Thymus (tissue), 11 donors: ENCODE results near the gene FNDC10. TPM values are rescaled to one million over a fixed set of nuclear protein-coding genes. Genes with fewer than 3 reads are reported as not detected.
A peak's percentile ranks its signal among the peaks of the same experiment; 100 is the strongest.

Source experiments
- DNase-seq, 9 donors: peaks; one replicate each; pipeline ENCODE4 v3.0.0-alpha.2; 2013; ENCODE audit warnings: low spot score in 9 of 9, low read depth in 6 of 9, missing footprints in 1 of 9
- H3K27ac ChIP-seq, 2 donors: one replicate each; pipeline ENCODE4 v1.5.1; 2013; ENCODE audit warnings: control low read depth in 1 of 2, low read depth in 1 of 2, low read length in 1 of 2, mild to moderate bottlenecking in 1 of 2, moderate library complexity in 1 of 2
- H3K27me3 ChIP-seq, 2 donors: one replicate each; pipeline ENCODE4 v1.5.1; 2013; ENCODE audit warnings: low read length in 1 of 2; ENCODE audit not compliant: control insufficient read depth in 2 of 2, insufficient read depth in 1 of 2
- H3K36me3 ChIP-seq, 2 donors: one replicate each; pipeline ENCODE4 v1.5.1; 2013; ENCODE audit warnings: low read length in 1 of 2, mild to moderate bottlenecking in 1 of 2, moderate library complexity in 1 of 2; ENCODE audit not compliant: control insufficient read depth in 2 of 2, insufficient read depth in 2 of 2
- H3K4me1 ChIP-seq, 2 donors: one replicate each; pipeline ENCODE4 v1.5.1; 2013; ENCODE audit warnings: low read length in 2 of 2; ENCODE audit not compliant: control insufficient read depth in 2 of 2, insufficient read depth in 2 of 2
- H3K4me3 ChIP-seq, 2 donors: one replicate each; pipeline ENCODE4 v1.5.1; 2013; ENCODE audit warnings: low read length in 2 of 2, control low read depth in 1 of 2, mild to moderate bottlenecking in 1 of 2
- H3K9me3 ChIP-seq, 2 donors: one replicate each; pipeline ENCODE4 v1.5.1; 2013; ENCODE audit warnings: low read length in 1 of 2, mild to moderate bottlenecking in 1 of 2; ENCODE audit not compliant: control insufficient read depth in 2 of 2, insufficient read depth in 1 of 2
- WGBS: extraction: QIAGEN DNeasy Blood & Tissue Kit; methylation state at CpG from one replicate; pipeline ENCODE4 v1.1.7; 2013; 5-methylcytosine and 5-hydroxymethylcytosine counted together
- polyA plus RNA-seq: library from polyadenylated mRNA; stranded (reverse); fragments of 200-250 nt; gene quantifications from one replicate; pipeline ENCODE4 v1.2.3, GENCODE V29; 2013
- total RNA-seq: library from RNA; stranded (reverse); fragments of 120-200 nt; gene quantifications from one replicate; pipeline ENCODE4 v1.2.4, GENCODE V29; 2013
- donor health status: healthy.

The FNDC10 gene
- total and polyA plus RNA-seq, 2 donors, result 0.24 to 0.80 TPM

DNA sequence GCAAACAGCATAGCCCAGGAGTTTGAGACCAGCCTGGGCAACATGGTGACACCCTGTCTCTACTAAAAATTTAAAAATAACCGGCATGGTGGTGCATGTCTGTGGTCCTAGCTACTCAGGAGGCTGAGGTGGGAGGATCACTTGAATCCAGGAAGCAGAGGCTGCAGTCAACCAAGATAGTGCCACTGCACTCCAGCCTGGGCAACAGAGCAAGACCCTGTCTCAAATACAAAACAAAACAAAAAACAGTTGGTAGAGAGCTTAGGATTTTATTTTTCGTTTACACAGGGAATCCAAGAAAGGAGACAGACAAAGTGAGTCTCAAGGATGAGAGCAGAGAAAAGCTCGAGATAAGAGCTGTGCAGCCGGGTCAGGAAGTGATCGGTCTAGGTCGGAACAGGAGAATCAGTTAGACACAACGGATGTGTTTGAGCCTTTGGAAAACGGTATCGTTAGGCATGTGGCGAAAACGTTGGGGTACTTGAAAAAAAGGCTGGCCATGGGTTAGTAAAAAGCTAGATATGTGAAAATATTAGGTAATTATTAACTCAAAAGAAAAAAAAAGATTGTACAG, 13.7 kb upstream of the FNDC10 start:
- no peak for DNase-seq
- no peaks in the 10 kb centered on the region for H3K27me3 ChIP-seq
- H3K36me3 ChIP-seq, result peaks cover 4 to 6% of the 10 kb centered on the region in 2 donors
- peaks cover 15 to 28% of the 10 kb centered on the region in 2 donors for H3K4me1 ChIP-seq
- 91% methylated on average over 11 of the region's 11 CpGs for WGBS
- no peak overlapping the region for H3K27ac ChIP-seq
- H3K9me3 ChIP-seq, result no peaks in the 10 kb centered on the region
- no peak overlapping the region for H3K4me3 ChIP-seq

DNA sequence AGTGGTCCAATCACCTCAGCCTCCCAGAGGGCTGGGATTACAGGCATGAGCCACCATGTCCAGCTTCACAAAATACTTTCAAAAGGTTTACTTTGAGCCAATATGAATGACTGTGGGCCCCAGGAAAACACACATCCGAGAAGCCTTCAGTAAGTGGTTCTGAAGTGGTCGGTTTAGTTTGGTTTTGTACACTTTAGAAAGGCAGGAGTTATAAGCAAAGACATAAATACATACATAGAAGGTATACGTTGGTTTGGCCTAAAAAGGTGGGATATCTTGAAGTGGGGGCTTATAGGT, 12.1 kb upstream of the FNDC10 start:
- H3K4me1 ChIP-seq, result peaks cover 15 to 29% of the 10 kb centered on the region in 2 donors
- H3K9me3 ChIP-seq, result no peaks in the 10 kb centered on the region
- WGBS, result 99% methylated on average over 3 of the region's 3 CpGs
- no peak for DNase-seq
- H3K27me3 ChIP-seq, result no peaks in the 10 kb centered on the region
- no peak overlapping the region for H3K4me3 ChIP-seq
- no peaks in the 10 kb centered on the region for H3K36me3 ChIP-seq
- no peak overlapping the region for H3K27ac ChIP-seq

DNA sequence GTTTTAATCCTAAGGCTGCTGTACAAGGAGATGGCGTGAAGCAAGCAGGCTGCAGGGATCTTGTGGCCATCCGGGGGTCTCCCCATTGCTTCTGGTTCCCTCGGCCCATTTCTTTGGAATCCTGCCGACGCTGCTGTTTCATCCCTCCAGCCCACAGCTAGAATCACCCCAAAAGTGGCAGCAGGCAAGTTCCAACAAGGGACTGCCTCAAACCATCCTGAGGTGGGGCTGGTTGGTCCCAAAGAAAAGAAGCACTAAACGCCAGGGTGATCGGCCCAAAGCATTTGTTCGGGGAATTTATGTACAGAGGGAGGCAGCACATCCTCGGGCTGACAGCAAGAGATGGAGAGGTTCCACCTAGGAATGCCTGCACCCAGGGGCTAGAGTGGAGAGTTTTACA, 10.9 kb upstream of the FNDC10 start:
- Histone ChIP-seq H3K27me3 (no peaks in the 10 kb centered on the region), H3K27ac (no peak overlapping the region), H3K4me3 (no peak overlapping the region), H3K9me3 (no peaks in the 10 kb centered on the region), H3K4me1 (peaks cover 7 to 26% of the 10 kb centered on the region in 2 donors), H3K36me3 (no peaks in the 10 kb centered on the region)
- no peak for DNase-seq
- 94% methylated on average over 9 of the region's 9 CpGs for WGBS

DNA sequence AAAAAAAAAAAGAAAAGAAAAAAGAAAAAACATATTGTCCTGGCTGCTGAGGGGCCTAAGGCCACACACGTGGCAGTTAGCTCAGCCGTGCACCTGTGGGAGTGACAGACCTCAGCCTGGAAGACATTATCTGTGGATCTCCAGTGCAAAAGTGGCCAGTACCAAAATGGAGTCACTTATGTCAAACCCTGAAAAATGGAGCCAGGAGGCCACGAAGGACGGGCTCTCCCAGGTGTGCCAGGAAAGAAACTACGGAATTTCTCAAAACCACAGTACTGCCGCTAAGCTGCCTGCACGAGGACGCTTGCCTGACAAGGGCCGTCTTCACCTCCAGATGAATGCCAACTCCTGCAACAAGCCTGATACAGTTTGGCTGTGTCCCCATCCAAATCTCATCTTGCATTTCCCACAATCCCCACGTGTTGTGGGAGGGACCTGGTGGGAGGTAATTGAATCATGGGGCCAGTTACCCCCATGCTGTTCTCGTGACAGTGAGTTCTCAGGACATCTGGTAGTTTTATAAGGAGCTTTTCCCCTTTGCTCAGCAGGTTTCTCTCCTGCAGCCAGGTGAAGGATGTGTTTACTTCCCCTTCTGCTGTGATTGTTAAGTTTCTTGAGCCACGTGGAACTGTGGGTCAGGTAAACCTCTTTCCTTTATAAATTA, 10.0 kb upstream of the FNDC10 start:
- no peaks in the 10 kb centered on the region for H3K36me3 ChIP-seq
- peaks cover 7 to 26% of the 10 kb centered on the region in 2 donors for H3K4me1 ChIP-seq
- H3K27me3 ChIP-seq, result no peaks in the 10 kb centered on the region
- H3K27ac ChIP-seq, result peak overlapping the region in 1 of 2 donors; percentile 5
- H3K4me3 ChIP-seq, result no peak overlapping the region
- 76% methylated on average over 12 of the region's 12 CpGs for WGBS
- no peak for DNase-seq
- H3K9me3 ChIP-seq, result no peaks in the 10 kb centered on the region

DNA sequence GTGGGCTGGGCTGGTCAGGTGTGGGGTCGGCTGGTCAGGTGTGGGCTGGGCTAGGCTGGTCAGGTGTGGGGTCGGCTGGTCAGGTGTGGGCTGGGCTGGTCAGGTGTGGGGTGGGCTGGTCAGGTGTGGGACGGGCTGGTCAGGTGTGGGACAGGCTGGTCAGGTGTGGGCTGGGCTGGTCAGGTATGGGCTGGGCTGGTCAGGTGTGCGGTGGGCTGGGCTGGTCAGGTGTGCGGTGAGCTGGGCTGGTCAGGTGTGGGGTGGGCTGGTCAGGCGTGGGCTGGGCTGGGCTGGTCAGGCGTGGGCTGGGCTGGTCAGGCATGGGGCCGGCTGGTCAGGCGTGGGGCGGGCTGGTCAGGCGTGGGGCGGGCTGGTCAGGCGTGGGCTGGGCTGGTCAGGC, 6.3 kb upstream of the FNDC10 start:
- Histone ChIP-seq H3K4me1 (peaks cover 0 to 10% of the 10 kb centered on the region in 2 donors), H3K9me3 (no peaks in the 10 kb centered on the region), H3K27ac (no peak overlapping the region), H3K27me3 (peaks cover 9 to 33% of the 10 kb centered on the region in 2 donors), H3K4me3 (no peak overlapping the region), H3K36me3 (no peaks in the 10 kb centered on the region)
- WGBS, result 92% methylated on average over 13 of the region's 13 CpGs
- no peak for DNase-seq

DNA sequence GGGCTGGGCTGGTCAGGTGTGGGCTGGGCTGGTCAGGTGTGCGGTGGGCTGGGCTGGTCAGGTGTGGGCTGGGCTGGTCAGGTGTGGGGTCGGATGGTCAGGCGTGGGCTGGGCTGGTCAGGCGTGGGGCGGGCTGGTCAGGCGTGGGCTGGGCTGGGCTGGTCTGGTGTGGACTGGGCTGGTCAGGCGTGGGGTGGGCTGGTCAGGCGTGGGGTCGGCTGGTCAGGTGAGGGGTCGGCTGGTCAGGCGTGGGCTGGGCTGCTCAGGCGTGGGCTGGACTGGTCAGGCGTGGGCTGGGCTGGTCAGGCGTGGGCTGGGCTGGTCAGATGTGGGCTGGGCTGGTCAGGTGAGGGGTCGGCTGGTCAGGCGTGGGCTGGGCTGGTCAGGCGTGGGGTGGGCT, 5.8 kb upstream of the FNDC10 start:
- Histone ChIP-seq H3K36me3 (no peaks in the 10 kb centered on the region), H3K27me3 (peaks cover 14 to 38% of the 10 kb centered on the region in 2 donors), H3K9me3 (peaks cover 0 to 4% of the 10 kb centered on the region in 2 donors), H3K4me1 (peaks cover 0 to 9% of the 10 kb centered on the region in 2 donors), H3K27ac (no peak overlapping the region), H3K4me3 (no peak overlapping the region)
- WGBS, result 96% methylated on average over 17 of the region's 17 CpGs
- DNase-seq, result no peak

DNA sequence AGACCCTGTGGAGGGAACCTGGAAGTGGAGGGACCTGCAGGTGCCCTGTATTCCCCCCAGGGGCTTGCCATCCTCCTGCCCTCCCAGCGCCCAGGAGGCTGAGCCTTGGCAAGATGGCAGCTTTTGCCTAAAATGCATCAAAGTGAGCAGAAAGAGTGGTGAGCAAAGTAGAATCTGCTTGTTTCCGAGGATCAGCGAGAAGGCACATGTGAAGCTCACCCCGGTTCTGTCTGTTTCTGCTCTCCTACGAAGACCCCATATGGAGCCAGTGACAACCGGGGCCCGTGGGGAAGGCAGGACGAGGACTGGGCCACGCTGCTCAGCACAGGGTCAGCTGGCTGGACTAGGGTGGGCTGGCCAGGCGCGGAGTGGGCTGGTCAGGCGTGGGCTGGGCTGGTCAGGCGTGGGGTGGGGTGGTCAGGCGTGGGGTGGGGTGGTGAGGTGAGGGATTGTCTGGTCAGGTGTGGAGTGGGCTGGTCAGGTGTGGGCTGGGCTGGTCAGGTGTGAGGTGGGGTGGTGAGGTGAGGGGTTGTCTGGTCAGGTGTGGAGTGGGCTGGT, 5.2 kb upstream of the FNDC10 start:
- H3K4me1 ChIP-seq, result peaks cover 0 to 9% of the 10 kb centered on the region in 2 donors
- WGBS, result 94% methylated on average over 14 of the region's 14 CpGs
- no peak overlapping the region for H3K4me3 ChIP-seq
- peaks cover 0 to 4% of the 10 kb centered on the region in 2 donors for H3K9me3 ChIP-seq
- peaks cover 20 to 45% of the 10 kb centered on the region in 2 donors for H3K27me3 ChIP-seq
- no peaks in the 10 kb centered on the region for H3K36me3 ChIP-seq
- H3K27ac ChIP-seq, result no peak overlapping the region
- no peak for DNase-seq

DNA sequence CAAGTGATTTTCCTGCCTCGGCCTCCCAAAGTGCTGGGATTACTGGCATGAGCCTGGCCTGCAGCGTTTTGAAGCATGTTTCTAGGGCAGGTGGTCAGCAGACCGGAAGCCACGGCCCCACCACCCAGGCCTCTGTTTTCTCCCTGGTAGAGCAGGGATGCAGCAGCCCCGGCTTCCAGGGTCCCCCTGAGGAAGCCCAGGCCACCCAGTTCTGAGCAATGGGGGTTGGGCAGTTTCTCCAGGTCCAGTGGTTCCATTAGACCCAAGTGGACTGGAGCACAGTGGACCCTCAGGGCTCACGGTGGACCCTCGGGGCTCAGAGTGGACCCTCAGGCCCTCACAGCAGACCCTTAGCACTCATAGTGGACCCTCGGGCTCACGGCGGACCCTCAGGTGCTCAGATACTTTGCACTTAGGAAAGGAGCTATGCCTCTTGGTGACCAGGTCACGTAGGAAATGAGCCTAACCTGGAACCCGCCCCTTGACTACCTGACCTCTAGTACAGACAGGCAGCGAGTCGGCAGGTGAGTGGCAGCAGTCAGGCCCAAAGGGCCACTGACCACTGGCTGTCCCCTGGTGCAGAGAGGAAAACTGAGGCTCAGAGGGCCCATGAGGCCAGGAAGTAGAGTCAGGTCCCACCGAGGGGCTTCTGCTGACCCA, 4.6 kb upstream of the FNDC10 start:
- WGBS, result 94% methylated on average over 15 of the region's 15 CpGs
- Histone ChIP-seq H3K27me3 (peaks cover 26 to 45% of the 10 kb centered on the region in 2 donors), H3K27ac (no peak overlapping the region), H3K9me3 (peaks cover 0 to 4% of the 10 kb centered on the region in 2 donors), H3K4me3 (no peak overlapping the region), H3K36me3 (no peaks in the 10 kb centered on the region), H3K4me1 (peaks cover 3 to 9% of the 10 kb centered on the region in 2 donors)
- DNase-seq, result no peak

DNA sequence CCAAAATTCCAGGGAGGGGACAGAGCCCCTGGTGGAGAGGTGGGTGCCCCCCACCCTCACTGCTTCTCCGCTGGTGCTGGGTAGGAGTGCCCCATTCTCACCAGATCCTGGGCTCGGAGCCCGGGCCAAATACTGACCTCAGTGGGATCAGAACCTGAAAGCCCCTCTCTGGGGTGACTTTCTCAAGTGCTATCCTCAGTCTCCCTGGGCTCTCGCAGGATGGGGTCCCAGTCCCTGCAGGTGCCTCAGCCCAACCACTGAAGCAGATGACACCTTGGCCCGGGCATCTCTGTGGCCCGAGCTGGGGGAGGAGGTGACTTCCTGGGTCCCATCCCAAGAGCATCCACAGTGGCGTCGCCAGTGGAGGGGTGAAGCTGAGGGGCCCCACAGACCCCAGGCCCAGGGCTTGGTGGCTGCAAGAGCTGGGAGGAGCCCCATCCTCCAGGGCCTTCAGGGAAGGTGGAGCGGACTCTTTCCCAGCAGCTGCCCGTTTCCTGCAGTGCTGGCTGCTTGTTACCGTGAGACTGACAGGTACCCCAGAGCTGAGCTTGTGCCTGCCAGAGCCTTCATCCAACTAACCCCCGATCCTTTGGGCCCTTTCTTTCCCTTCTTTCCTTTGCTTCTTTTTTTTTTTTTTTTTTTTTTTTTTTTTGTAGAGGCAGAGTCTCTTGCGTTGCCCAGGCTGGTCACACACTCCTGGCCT, 3.9 kb upstream of the FNDC10 start:
- Histone ChIP-seq H3K27me3 (peaks cover 33 to 52% of the 10 kb centered on the region in 2 donors), H3K27ac (no peak overlapping the region), H3K4me1 (peaks cover 7 to 9% of the 10 kb centered on the region in 2 donors), H3K36me3 (no peaks in the 10 kb centered on the region), H3K4me3 (no peak overlapping the region), H3K9me3 (peaks cover 0 to 4% of the 10 kb centered on the region in 2 donors)
- 92% methylated on average over 13 of the region's 13 CpGs for WGBS
- no peak for DNase-seq
